ENCODE measurements around the gene ATP6V0D1. TPM values are rescaled to one million over a fixed set of nuclear protein-coding genes. Genes with fewer than 3 reads are reported as not detected.

ATP6V0D1 gene
- total and polyA plus RNA-seq, 2 experiments from 2014 or later = 20.6 to 68.7 TPM

DNA sequence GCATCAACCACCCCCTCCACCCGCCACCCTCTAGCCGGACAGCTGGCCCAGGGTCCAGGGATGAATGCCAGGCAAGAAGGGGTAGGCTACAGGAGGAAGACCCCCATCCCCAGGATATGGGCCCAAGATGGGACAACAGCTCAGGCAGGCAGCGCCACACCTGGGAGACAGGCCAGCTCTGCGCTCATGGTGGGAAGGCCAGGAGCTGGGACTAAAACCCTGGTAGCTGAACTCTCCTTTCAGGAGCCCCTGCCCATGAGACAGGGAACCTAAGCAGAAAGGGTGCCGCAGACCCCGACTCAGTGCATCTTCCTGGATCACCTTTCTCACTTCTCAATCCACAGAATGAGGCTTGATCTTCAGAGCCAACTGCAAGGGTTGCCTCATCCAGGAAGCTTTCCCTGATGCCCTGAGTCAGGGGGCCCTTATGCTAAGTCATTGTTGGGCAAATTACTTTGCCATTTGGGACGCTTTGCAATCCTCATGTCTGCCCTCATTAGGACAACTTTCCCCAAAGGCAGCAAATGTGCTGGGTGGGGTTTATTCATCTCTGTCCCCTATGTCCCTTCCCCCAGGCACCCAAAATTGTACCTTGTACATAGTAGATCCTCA lies 73.7 kb downstream of the ATP6V0D1 start:
- Mint-ChIP-seq H3K4me3 (no peak overlapping the region), H3K27ac (no peak overlapping the region), H3K27me3 (ENCODE audit: insufficient read depth, low read depth, poor library complexity) (peaks cover 6% of the 10 kb centered on the region), H3K4me1 (peaks cover 29% of the 10 kb centered on the region), H3K36me3 (ENCODE audit: low read depth) (no peaks in the 10 kb centered on the region; the same call in 2 of the 3 replicates), H3K9me3 (no peaks in the 10 kb centered on the region)
- 0 out of 2 replicates have a peak, but pooled peaks cover 3% of the 10 kb centered on the region for H3K27me3 ChIP-seq (ENCODE audit: insufficient read depth)
- H3K79me2 ChIP-seq (replicated peaks; ENCODE audit: insufficient read depth) = no peaks in the 10 kb centered on the region
- peaks cover 25% of the 10 kb centered on the region; the same call in 1 of the 2 replicates for H3K4me1 ChIP-seq (ENCODE audit: insufficient read depth)
- H4K20me1 ChIP-seq (replicated peaks; ENCODE audit: insufficient read depth) = no peaks in the 10 kb centered on the region; the same call in 1 of the 2 replicates
- H3K4me2 ChIP-seq = peak overlapping the region; percentile 8; the same call in 1 of the 2 replicates
- no peaks in the 10 kb centered on the region for H3K9me2 ChIP-seq (ENCODE audit: insufficient read depth)
- H3F3A ChIP-seq (replicated peaks; ENCODE audit: low read depth) = no peaks in the 10 kb centered on the region
- no peak overlapping the region for H3K27ac ChIP-seq (ENCODE audit: low read depth)
- DNase-seq (ENCODE audit: low spot score) (no peak), ATAC-seq (no peak; the same call in 2 of the 3 replicates)
- no peaks in the 10 kb centered on the region for H3K36me3 ChIP-seq (ENCODE audit: insufficient read depth)
- no peak for TF ChIP-seq POLR2AphosphoS5 (IDR thresholded peaks at IDR 0.05; ENCODE audit: low read depth)
- TF ChIP-seq, protein P1, sequence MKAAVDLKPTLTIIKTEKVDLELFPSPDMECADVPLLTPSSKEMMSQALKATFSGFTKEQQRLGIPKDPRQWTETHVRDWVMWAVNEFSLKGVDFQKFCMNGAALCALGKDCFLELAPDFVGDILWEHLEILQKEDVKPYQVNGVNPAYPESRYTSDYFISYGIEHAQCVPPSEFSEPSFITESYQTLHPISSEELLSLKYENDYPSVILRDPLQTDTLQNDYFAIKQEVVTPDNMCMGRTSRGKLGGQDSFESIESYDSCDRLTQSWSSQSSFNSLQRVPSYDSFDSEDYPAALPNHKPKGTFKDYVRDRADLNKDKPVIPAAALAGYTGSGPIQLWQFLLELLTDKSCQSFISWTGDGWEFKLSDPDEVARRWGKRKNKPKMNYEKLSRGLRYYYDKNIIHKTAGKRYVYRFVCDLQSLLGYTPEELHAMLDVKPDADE (IDR thresholded peaks at IDR 0.05) = no peak
- no peak for TF ChIP-seq EZH2phosphoT487 (IDR thresholded peaks at IDR 0.05; ENCODE audit: unreplicated experiment)
- TF ChIP-seq ZNF331 (CRISPR knock-in tag; IDR thresholded peaks at IDR 0.05; ENCODE audit: low read depth) = no peak
- TF ChIP-seq, protein P2, sequence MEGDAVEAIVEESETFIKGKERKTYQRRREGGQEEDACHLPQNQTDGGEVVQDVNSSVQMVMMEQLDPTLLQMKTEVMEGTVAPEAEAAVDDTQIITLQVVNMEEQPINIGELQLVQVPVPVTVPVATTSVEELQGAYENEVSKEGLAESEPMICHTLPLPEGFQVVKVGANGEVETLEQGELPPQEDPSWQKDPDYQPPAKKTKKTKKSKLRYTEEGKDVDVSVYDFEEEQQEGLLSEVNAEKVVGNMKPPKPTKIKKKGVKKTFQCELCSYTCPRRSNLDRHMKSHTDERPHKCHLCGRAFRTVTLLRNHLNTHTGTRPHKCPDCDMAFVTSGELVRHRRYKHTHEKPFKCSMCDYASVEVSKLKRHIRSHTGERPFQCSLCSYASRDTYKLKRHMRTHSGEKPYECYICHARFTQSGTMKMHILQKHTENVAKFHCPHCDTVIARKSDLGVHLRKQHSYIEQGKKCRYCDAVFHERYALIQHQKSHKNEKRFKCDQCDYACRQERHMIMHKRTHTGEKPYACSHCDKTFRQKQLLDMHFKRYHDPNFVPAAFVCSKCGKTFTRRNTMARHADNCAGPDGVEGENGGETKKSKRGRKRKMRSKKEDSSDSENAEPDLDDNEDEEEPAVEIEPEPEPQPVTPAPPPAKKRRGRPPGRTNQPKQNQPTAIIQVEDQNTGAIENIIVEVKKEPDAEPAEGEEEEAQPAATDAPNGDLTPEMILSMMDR (conservative IDR thresholded peaks at IDR 0.05; ENCODE audit: low read depth in 2 of 2) = no peak
- TF ChIP-seq, protein P3, sequence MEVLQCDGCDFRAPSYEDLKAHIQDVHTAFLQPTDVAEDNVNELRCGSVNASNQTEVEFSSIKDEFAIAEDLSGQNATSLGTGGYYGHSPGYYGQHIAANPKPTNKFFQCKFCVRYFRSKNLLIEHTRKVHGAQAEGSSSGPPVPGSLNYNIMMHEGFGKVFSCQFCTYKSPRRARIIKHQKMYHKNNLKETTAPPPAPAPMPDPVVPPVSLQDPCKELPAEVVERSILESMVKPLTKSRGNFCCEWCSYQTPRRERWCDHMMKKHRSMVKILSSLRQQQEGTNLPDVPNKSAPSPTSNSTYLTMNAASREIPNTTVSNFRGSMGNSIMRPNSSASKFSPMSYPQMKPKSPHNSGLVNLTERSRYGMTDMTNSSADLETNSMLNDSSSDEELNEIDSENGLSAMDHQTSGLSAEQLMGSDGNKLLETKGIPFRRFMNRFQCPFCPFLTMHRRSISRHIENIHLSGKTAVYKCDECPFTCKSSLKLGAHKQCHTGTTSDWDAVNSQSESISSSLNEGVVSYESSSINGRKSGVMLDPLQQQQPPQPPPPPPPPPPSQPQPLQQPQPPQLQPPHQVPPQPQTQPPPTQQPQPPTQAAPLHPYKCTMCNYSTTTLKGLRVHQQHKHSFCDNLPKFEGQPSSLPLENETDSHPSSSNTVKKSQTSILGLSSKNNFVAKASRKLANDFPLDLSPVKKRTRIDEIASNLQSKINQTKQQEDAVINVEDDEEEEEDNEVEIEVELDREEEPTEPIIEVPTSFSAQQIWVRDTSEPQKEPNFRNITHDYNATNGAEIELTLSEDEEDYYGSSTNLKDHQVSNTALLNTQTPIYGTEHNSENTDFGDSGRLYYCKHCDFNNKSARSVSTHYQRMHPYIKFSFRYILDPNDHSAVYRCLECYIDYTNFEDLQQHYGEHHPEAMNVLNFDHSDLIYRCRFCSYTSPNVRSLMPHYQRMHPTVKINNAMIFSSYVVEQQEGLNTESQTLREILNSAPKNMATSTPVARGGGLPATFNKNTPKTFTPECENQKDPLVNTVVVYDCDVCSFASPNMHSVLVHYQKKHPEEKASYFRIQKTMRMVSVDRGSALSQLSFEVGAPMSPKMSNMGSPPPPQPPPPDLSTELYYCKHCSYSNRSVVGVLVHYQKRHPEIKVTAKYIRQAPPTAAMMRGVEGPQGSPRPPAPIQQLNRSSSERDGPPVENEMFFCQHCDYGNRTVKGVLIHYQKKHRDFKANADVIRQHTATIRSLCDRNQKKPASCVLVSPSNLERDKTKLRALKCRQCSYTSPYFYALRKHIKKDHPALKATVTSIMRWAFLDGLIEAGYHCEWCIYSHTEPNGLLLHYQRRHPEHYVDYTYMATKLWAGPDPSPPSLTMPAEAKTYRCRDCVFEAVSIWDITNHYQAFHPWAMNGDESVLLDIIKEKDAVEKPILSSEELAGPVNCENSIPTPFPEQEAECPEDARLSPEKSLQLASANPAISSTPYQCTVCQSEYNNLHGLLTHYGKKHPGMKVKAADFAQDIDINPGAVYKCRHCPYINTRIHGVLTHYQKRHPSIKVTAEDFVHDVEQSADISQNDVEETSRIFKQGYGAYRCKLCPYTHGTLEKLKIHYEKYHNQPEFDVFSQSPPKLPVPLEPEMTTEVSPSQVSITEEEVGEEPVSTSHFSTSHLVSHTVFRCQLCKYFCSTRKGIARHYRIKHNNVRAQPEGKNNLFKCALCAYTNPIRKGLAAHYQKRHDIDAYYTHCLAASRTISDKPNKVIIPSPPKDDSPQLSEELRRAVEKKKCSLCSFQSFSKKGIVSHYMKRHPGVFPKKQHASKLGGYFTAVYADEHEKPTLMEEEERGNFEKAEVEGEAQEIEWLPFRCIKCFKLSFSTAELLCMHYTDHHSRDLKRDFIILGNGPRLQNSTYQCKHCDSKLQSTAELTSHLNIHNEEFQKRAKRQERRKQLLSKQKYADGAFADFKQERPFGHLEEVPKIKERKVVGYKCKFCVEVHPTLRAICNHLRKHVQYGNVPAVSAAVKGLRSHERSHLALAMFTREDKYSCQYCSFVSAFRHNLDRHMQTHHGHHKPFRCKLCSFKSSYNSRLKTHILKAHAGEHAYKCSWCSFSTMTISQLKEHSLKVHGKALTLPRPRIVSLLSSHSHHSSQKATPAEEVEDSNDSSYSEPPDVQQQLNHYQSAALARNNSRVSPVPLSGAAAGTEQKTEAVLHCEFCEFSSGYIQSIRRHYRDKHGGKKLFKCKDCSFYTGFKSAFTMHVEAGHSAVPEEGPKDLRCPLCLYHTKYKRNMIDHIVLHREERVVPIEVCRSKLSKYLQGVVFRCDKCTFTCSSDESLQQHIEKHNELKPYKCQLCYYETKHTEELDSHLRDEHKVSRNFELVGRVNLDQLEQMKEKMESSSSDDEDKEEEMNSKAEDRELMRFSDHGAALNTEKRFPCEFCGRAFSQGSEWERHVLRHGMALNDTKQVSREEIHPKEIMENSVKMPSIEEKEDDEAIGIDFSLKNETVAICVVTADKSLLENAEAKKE (CRISPR knock-in tag; IDR thresholded peaks at IDR 0.05) = no peak
- TF ChIP-seq, protein P4, sequence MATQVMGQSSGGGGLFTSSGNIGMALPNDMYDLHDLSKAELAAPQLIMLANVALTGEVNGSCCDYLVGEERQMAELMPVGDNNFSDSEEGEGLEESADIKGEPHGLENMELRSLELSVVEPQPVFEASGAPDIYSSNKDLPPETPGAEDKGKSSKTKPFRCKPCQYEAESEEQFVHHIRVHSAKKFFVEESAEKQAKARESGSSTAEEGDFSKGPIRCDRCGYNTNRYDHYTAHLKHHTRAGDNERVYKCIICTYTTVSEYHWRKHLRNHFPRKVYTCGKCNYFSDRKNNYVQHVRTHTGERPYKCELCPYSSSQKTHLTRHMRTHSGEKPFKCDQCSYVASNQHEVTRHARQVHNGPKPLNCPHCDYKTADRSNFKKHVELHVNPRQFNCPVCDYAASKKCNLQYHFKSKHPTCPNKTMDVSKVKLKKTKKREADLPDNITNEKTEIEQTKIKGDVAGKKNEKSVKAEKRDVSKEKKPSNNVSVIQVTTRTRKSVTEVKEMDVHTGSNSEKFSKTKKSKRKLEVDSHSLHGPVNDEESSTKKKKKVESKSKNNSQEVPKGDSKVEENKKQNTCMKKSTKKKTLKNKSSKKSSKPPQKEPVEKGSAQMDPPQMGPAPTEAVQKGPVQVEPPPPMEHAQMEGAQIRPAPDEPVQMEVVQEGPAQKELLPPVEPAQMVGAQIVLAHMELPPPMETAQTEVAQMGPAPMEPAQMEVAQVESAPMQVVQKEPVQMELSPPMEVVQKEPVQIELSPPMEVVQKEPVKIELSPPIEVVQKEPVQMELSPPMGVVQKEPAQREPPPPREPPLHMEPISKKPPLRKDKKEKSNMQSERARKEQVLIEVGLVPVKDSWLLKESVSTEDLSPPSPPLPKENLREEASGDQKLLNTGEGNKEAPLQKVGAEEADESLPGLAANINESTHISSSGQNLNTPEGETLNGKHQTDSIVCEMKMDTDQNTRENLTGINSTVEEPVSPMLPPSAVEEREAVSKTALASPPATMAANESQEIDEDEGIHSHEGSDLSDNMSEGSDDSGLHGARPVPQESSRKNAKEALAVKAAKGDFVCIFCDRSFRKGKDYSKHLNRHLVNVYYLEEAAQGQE (IDR thresholded peaks at IDR 0.05; ENCODE audit: unreplicated experiment) = no peak
- no peak for TF ChIP-seq STAT1 (IDR thresholded peaks at IDR 0.05; ENCODE audit: unreplicated experiment)
- no peak for TF ChIP-seq ZNF114 (CRISPR knock-in tag; IDR thresholded peaks at IDR 0.05)
- no peak for TF ChIP-seq JUNB (IDR thresholded peaks at IDR 0.05; ENCODE audit: unreplicated experiment)
- TF ChIP-seq NANOG (IDR thresholded peaks at IDR 0.05; ENCODE audit: borderline replicate concordance) = no peak
- TF ChIP-seq CREB1 (CRISPR knock-in tag; IDR thresholded peaks at IDR 0.05; ENCODE audit: low read depth) = no peak
- no peak overlapping the region for H3K4me3 ChIP-seq
- no peak overlapping the region for H2AFZ ChIP-seq
